Tibial artery (tissue), 4 donors: ENCODE data around the gene AP3B1.

Source experiments
- DNase-seq, 2 donors: peaks; one replicate each; pipeline ENCODE4 v3.0.0-alpha.2; 2019
- H3K27ac ChIP-seq, 2 donors: fragments of 200-600 bp; sonication (generic) in 1 of 2; 1 replicate in 1 of 2; 2 replicates in 1 of 2; pipeline ENCODE4 v1.5.1; 2018 to 2019; ENCODE audit warnings: mild to moderate bottlenecking in 1 of 2
- H3K27me3 ChIP-seq, 2 donors: fragments of 200-600 bp; sonication (generic) in 1 of 2; one replicate each; pipeline versions ENCODE4 v1.5.1 to v1.6.0; 2016 to 2019
- H3K36me3 ChIP-seq, 3 donors: fragments of 200-600 bp; sonication (generic) in 2 of 3; one replicate each; pipeline ENCODE4 v1.5.1; 2016 to 2019; ENCODE audit warnings: mild to moderate bottlenecking in 2 of 3
- H3K4me1 ChIP-seq, 4 donors: fragments of 200-600 bp; sonication (generic) in 2 of 4; 1 replicate in 3 of 4; 2 replicates in 1 of 4; pipeline ENCODE4 v1.5.1; 2016 to 2019
- H3K4me3 ChIP-seq, 2 donors: fragments of 200-600 bp; sonication (generic) in 1 of 2; 1 replicate in 1 of 2; 2 replicates in 1 of 2; pipeline ENCODE4 v1.5.1; 2018 to 2019; ENCODE audit warnings: mild to moderate bottlenecking in 2 of 2
- H3K9me3 ChIP-seq, 3 donors: fragments of 200-600 bp; sonication (generic) in 1 of 3; one replicate each; pipeline ENCODE4 v1.5.1; 2016 to 2019
- intact Hi-C: fragments of 100-400 bp; cut with DNase I; formaldehyde crosslinking; loops from one replicate; pipeline ENCODE4 v1.15.0; 2023; ENCODE audit warnings: low total_unique reads
- TF ChIP-seq, protein P1 (sequence below), 2 experiments: fragments of 200-600 bp in 1 of 2; fragments of 450-650 bp in 1 of 2; IDR thresholded peaks; one replicate each; pipeline ENCODE4 v1.5.1; 2017 to 2019; ENCODE audit warnings: antibody characterized with exemption in 2 of 2, mild to moderate bottlenecking in 1 of 2, moderate library complexity in 1 of 2

Gene AP3B1

DNA sequence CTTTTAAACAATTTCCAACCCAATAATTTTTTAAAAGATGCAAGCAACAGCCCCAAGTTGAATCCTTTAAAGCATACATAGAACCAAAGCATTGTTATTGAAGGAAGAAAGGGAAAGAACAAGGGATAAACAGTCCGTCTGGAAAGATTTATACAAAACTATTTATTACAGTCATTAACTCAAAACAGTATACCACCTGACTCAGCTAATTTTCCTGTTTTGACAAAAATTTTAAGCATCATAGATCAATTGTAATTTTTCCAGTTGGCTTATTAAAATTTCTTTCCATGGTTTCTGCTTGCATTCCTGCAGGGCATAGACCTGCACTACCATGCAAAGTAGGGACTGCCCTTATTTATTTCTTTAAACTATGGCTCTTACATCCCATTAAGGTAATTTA, 29.9 kb downstream of the AP3B1 start:
- Histone ChIP-seq H3K4me3 (no peak overlapping the region), H3K27ac (no peak overlapping the region), H3K27me3 (no peaks in the 10 kb centered on the region), H3K9me3 (no peaks in the 10 kb centered on the region), H3K4me1 (peaks cover 0 to 8% (median 2%) of the 10 kb centered on the region in 4 donors), H3K36me3 (peaks cover 8 to 16% (median 13%) of the 10 kb centered on the region in 3 donors)
- intact Hi-C loops: no loop called here
- no peak for DNase-seq
- TF ChIP-seq, protein P1, sequence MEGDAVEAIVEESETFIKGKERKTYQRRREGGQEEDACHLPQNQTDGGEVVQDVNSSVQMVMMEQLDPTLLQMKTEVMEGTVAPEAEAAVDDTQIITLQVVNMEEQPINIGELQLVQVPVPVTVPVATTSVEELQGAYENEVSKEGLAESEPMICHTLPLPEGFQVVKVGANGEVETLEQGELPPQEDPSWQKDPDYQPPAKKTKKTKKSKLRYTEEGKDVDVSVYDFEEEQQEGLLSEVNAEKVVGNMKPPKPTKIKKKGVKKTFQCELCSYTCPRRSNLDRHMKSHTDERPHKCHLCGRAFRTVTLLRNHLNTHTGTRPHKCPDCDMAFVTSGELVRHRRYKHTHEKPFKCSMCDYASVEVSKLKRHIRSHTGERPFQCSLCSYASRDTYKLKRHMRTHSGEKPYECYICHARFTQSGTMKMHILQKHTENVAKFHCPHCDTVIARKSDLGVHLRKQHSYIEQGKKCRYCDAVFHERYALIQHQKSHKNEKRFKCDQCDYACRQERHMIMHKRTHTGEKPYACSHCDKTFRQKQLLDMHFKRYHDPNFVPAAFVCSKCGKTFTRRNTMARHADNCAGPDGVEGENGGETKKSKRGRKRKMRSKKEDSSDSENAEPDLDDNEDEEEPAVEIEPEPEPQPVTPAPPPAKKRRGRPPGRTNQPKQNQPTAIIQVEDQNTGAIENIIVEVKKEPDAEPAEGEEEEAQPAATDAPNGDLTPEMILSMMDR (IDR thresholded peaks at IDR 0.05): no peak

DNA sequence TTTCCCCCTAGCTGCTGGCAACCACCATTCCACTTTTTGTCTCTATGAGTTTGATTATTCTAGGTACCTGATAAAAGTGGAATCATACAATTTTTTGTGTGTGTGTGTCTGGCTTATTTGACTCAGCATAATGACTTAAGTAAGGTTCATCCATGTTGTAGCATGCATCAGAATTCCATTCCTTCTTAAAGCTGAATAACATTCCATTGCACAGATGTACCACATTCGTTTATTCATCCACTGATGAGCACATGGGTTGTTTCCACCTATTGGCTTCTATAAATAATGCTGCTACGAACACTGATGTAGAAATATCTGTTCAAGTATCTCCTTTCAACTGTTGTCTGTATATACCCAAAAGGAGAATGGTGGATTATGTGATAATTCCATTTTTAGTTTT, 33.7 kb downstream of the AP3B1 start:
- H3K9me3 ChIP-seq: no peaks in the 10 kb centered on the region
- intact Hi-C loops: no loop called here
- TF ChIP-seq, protein P1 (IDR thresholded peaks at IDR 0.05): no peak
- H3K36me3 ChIP-seq: peaks cover 8 to 24% (median 8%) of the 10 kb centered on the region in 3 donors
- no peak overlapping the region for H3K27ac ChIP-seq
- H3K4me3 ChIP-seq: no peak overlapping the region
- DNase-seq: no peak
- H3K4me1 ChIP-seq: no peaks in the 10 kb centered on the region
- H3K27me3 ChIP-seq: no peaks in the 10 kb centered on the region

DNA sequence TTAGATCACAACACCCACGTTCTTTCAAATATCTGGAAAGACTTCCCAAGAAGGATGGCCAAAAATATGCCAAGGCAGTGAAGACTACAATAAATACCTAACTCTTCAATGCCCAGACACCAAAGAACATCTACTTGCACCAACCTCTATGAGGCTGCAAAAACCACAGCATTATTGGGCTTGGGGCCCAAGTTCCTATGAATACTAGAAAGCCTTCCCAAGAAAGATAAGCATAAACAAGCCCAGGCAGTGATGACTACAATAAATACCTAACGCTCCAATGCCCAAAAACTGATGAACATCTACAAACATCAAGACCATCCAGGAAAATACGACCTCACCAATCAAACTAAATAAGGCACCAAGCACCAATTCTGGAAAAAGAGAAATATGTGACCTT, 41.3 kb downstream of the AP3B1 start:
- Histone ChIP-seq H3K4me3 (no peak overlapping the region), H3K36me3 (no peaks in the 10 kb centered on the region), H3K4me1 (peaks cover 0 to 12% (median 0%) of the 10 kb centered on the region in 4 donors), H3K9me3 (no peaks in the 10 kb centered on the region), H3K27me3 (no peaks in the 10 kb centered on the region), H3K27ac (no peak overlapping the region)
- TF ChIP-seq, protein P1 (IDR thresholded peaks at IDR 0.05): no peak
- intact Hi-C loops: no loop called here
- no peak for DNase-seq

DNA sequence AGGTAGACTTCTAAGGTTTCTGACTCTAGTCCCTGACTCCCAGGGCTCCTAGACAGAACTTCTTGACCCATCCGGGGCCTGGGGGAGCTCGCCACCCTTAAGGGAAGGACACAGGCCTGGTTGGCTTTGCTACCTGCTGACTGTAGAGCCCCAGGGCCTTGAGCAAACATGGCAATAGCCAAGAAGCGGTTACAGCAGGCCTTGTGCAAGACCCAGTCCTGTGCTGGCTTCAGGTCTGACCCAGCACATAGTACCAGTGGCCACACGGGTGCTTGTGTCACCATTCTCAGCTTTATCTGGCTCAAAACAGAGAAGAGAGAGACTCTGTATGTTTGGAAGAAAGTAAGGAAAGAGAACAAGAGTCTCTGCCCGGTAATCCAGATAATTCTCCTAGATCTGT, 41.8 kb downstream of the AP3B1 start:
- no peaks in the 10 kb centered on the region for H3K36me3 ChIP-seq
- H3K4me1 ChIP-seq: peaks cover 0 to 12% (median 0%) of the 10 kb centered on the region in 4 donors
- intact Hi-C loops: no loop called here
- H3K9me3 ChIP-seq: no peaks in the 10 kb centered on the region
- TF ChIP-seq, protein P1 (IDR thresholded peaks at IDR 0.05): no peak
- no peak overlapping the region for H3K4me3 ChIP-seq
- DNase-seq: no peak
- no peak overlapping the region for H3K27ac ChIP-seq
- H3K27me3 ChIP-seq: no peaks in the 10 kb centered on the region

DNA sequence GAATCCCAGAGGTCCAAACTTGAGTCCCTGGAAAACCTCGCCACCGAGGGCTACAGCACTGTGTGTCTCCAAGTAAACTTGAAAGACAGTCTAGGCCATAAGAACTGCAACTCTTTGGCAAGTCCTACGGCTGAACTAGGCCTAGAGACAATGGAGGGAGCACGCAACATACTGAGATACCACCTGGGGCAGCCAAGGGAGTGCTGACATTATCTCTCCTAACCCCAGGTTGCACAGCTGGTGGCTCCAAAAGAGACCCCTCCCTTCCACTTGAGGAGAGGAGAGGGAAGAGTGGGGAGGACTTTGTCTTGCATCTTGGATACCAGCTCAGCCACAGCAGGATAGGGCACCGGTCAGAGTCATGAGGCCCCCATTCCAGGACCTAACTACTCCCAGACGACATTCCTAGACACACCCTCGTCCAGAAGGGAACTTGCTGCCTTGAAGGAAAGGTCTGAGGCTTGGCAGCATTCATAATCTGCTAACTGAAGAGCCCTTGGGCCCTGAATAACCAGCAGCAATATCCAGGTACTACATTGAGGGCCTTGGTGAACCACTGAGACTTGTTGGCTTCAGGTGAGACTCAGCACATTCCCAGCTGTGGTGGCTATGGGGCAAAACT, 42.7 kb downstream of the AP3B1 start:
- Histone ChIP-seq H3K27me3 (no peaks in the 10 kb centered on the region), H3K27ac (no peak overlapping the region), H3K4me1 (peaks cover 0 to 12% (median 0%) of the 10 kb centered on the region in 4 donors), H3K9me3 (no peaks in the 10 kb centered on the region), H3K4me3 (no peak overlapping the region), H3K36me3 (no peaks in the 10 kb centered on the region)
- intact Hi-C loops: no loop called here
- no peak for DNase-seq
- TF ChIP-seq, protein P1 (IDR thresholded peaks at IDR 0.05): no peak

DNA sequence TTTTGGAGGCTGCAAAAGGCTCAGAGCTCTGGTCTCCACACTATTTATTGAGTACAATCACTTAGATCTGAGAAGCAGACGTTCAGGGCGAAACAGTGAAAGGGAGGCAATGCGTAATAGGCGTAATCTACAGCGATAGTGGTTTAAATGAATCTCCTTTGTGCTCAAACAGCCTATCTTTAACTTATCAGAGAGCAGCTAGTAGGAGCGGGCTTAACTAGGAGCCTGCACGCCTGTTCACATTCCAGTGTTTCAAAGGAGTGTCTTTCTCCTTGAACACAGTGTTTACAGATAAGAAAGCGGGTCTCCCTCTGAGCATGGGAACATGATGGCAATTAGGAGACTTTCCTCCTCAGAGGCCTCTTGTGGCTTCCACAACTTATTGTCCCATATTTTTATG, 49.4 kb downstream of the AP3B1 start:
- Histone ChIP-seq H3K4me1 (peaks cover 0 to 5% (median 0%) of the 10 kb centered on the region in 4 donors), H3K9me3 (no peaks in the 10 kb centered on the region), H3K36me3 (no peaks in the 10 kb centered on the region), H3K27me3 (no peaks in the 10 kb centered on the region), H3K27ac (no peak overlapping the region), H3K4me3 (no peak overlapping the region)
- intact Hi-C loops: no loop called here
- TF ChIP-seq, protein P1 (IDR thresholded peaks at IDR 0.05): no peak
- no peak for DNase-seq
